GM20431 (cell line): ENCODE results near the gene AKTIP.
"Not testable (repeated sequence)": the region's sequence is repeated elsewhere in the genome, so short reads cannot be mapped to it uniquely, and the experiment has no call there.

Experiments used
- in situ Hi-C: fragments of 300-500 bp; cut with MseI, MboI; formaldehyde crosslinking; loops from one replicate; pipeline ENCODE4 v1.15.0; 2020; ENCODE audit warnings: low sequenced_read_pairs; ENCODE audit not compliant: unreplicated experiment

Gene AKTIP

DNA sequence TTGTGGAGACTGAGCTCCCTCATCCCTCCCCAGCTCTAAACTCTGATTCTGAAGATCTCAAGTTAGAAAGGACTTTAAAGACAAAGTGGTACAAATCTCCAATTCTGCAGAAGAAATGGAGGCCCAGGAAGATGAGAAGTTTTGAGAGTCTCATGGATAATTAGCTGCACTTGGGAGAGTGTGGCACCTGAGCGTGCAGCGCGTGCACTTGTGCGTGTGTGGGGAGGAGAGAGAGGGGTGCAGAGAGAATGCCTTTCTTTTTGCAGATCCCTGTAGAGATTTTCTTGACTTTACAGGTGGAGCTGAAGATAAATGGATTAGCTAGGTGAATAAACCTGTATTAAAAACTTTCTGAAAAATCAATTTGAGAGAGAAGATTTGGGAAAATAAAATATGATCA is 14.8 kb upstream of the AKTIP start:
- in situ Hi-C loops: no loop called here

DNA sequence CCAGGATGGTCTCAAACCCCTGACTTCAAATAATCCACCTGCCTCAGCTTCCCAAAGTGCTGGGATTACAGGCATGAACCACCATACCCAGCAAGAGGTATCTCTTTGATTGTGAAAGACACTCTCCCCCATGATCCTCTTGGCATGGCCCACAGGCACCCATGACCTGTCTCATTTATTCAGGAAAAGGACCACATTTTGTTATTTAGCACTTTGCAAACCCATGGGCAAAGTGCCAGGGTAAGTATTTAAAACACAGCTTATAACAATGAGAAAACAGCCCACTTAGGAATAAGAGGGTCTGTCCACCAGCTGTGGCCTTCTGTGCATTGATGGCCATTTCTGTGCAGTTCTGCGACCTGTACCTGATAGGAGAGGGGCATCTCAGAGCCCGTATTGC is 12.8 kb upstream of the AKTIP start:
- in situ Hi-C loops: no loop called here

DNA sequence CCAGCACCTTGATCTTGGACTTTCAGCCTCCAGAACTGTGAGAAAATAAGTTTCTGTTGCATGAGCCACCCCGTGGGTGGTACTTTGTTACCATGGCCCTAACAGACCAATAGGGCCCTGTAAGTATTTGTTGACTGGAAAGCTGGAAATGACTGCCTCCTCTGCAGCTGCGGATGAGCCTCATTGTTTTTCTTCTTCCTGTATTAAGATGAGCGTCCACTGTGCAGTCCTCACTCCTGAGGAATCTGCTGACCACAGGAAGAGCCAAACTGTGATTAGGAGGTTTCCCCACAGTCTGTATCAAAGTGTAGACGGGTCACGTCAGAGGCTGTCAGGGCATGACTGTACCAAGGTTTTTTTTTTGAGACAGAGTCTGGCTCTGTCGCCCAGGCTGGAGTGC is 12.2 kb upstream of the AKTIP start:
- in situ Hi-C loops: no loop called here

DNA sequence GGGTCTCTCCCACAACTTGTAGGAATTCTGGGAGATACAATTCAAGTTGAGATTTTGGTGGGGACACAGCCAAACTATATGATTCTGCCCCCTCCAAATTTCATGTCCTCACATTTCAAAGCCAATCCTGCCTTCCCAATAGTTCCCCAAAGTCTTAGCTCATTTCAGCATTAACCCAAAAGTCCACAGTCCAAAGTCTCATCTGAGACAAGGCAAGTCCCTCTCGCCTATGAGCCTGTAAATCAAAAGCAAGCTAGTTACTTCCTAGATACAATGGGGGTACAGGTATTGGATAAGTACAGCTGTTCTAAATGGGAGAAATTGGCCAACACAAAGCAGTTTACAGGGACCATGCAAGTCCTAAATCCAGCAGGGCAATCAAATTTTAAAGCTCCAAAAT is 9.8 kb upstream of the AKTIP start:
- in situ Hi-C loops: not testable (repeated sequence)

DNA sequence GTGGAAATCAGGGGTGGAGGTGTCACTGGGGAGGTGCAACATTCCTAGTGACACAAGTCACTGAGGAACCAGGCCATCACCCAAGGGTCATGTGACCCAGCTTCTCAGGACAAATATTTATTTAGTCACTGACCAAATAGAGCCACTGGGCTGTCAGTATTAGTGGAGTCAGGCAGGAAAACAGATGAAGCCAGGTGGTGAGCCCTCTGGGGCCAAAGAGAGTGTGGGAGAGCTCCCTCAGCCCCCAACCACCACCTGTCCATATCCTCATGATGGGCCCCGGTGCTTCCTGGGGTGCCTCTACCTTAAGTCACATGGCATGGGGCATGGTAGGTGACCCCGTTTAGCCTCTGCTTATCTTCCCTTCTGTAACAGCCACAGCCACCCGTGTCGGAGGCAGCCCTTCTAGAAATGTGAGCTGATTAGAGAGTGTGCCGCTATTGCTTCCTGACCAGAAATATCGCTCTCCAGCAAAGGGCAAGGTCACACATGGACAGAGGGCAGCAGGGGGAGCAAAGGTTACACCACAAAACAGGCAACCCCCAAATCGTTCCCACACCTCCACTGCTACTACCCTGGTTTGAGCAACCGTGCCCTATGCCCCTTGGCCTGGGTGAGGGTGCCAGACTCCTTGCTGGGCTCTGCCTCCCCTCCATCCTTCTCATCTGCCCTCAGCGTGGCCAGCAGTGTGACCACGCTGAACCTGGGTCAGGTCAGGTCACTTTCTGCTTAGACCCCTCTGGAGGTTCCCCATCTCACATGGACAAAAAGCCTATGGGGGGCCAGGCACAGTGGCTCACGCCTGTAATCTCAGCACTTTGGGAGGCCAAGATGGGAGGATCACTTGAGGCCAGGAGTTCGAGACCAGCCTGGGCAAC is 8.6 kb upstream of the AKTIP start:
- in situ Hi-C loops: no loop called here

DNA sequence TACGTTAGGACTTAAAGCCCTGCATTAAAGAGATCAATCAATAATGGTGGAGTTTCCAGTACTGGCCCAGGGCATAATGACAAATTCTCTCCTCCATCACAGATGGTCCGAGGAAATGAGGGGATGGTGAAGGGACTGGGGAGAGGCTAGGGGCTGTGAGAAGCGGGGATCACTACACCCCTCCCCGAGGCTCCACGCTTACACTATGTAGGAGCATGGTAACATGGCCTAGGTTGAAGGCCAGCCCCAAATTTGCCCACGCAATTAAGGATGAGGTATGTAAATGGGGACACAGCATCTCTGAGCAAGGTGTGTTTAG is 8.0 kb upstream of the AKTIP start:
- in situ Hi-C loops: no loop called here

DNA sequence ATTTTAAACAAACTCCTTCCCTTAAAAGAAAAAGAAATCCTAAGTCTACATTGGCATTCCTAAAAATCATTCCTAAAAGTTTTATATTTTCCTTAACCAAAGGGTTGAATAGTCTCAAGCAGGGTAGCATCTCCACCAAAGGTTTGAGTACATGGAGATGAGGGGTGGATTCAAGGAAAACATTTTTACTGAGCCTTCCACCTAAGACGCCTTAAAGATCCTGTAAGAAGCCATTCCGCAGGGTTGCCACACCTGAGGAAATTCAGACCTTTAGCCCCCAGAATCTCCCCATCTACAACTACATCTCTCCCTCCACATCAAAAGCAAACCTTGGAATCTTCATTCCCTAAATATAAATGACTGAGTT is 7.7 kb upstream of the AKTIP start:
- in situ Hi-C loops: no loop called here

DNA sequence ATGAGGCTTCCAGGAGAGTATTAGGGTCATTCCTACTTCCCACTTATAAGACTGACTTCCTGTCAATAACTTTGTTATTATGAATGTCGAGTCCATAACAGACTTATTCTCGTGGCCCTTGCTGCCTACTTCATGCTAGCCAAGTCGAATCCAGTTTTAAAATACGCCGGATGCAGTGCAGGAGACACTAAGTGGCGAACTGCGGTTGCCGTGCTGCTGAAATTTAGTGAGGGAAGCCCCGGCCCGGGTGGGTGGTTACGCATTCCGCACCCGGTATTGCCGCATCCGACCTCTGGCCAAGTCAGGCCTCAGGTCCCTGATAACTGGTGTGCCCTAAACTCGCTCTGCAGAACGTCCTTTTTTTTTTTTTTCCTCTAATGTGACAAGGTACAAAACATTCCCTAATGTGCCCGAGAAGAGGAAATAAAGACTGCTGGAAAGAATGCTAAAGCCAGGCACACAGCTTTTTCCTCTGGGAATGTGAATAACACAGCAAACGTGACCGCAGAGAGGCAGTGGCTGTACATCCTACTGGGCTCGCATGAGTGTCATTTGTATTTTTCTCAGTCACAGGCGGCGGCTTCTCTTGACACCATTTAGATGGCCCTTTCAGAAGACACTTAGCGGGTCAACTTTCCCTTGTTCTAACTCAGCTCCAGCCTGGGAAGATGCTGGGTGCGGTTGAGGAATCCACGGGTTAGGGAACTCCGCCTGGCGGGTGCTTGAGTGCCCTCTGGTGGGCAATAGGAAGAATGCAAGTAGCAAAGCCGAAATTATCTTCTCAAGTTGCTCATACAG is 7.1 kb upstream of the AKTIP start:
- in situ Hi-C loops: no loop called here

DNA sequence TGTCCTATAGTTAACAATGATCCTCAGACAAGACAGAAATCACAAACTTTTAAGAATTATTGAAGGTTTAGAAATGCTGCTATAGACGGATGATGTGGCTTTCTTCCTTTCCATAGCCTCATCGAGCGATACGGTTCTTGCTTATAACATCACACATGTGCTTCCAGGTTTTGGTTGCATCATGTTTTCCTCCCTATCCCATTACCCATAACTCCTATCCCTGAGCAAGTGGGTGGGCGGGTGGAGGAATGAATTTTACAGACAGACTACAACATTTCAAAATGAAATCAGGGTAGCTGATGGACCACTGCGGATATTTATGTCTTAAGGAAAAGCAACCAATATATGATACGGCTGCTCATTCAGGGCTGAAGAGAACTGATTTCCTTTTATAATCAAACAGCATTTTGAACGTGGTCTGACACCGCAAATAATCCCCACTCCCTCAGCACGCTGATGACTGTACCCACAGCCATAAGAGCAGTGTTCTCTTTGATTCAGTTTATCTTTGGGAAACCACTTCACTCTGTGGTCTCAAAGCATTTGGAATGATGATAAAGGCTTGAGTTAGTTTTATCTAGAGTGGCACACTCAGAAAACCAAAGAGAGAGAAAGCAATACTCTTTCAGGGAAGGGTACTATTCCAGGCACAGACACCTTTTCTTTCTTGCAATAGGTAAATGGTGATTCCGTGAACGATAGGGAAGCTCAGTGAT is 4.6 kb upstream of the AKTIP start:
- in situ Hi-C loops: no loop called here

DNA sequence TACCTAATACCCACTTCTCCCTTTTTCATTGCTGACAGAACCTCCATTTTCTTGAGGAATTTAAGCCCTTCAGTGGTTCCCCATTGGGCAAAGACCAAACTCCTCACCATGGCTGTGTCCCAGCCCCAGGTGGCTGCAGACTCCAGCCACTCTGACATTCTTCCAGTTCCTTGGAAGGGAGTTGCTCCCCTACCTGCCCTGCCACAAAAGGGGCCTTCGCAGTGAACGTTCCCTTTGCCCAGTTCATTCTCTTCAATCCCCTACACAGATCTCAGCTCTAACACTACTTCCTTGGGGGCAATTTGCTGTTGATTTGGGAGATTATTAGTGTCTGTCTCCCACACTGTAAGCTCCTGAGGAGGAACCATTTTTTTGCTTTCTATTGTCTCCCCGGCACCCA is 3.2 kb upstream of the AKTIP start:
- in situ Hi-C loops: no loop called here

DNA sequence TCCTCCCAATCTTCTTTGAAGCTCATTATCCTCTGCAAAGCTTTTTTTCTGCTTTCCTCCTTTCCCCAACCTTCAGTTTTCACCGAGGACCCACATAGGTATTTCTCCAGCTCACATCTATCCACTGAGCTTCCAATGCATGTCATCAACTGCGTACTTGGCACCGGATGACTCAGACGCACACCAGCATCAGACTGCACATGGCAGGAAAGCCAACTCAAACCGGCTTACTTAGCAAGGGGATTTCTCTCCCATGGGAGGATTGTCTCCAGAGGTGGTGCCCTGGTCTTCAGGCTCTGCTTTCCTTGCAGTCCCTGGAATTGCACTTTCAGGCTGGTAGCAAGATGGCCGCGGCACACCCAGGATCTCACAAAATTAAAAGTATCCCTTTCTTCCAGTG is 1.7 kb upstream of the AKTIP start:
- in situ Hi-C loops: no loop called here

DNA sequence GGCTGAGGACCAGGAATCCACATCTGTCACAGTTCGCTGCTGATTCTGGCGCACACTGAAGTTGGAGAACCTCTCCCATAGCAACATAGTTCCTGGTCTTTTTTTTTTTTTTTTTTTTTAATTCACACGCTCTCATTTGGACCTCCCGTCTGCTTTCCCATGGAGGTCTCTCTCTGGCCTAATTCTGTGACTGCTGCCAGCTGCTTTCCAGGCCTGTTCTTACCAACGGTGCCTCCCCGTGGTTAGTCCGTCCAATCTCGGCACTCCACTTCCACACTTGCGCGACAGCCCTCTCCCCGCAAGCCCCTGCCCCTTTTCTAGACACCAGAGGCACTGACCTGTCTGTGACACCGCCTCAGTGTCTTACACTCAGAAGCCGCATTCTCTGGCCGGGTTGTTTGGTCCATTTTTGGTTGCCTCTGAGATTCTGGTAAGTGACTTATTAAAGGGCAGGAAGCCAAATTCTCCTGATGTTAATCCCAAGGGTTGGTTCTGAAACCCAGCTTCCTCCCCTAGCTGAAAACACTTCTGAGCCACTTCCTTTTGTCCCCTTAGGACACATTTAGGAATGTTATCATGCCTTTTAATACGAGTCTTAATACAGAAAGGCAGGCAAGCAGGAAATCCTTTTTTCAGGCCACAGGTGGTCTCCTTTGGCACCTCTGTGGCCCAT is 1.1 kb upstream of the AKTIP start:
- in situ Hi-C loops: no loop called here

DNA sequence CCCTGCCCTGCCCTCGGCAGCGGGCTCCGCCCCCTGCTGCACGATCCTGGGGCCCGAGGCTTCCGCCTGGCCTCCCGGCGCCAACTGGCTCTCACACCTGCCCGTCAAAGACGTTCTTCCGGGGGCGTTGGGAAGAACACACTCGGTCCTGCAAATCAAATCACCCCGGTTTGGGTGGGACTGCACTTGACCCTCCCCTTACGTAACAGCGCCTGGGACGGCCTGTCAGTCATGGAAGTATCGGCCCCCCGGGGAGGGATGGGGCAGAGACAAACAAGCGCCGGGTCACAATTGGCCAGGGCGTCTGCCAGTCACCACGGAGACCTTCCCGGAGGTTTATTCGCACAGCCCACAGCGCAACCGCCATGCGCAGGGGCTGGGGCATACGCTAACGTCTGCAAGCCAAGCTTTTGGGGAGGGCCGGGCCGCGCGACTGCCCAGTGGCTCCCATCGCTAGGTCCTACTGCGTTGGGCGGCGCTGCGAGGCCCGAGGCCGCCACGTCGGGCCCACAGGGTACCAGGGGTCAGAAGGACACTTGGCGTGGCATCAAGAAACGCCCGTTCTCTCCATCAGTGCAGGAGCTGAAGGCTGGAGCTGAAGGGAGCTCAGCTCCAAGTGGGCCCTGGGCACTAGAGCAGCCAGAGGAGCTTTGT is 388 bp upstream of the AKTIP start:
- in situ Hi-C loops: no loop called here

DNA sequence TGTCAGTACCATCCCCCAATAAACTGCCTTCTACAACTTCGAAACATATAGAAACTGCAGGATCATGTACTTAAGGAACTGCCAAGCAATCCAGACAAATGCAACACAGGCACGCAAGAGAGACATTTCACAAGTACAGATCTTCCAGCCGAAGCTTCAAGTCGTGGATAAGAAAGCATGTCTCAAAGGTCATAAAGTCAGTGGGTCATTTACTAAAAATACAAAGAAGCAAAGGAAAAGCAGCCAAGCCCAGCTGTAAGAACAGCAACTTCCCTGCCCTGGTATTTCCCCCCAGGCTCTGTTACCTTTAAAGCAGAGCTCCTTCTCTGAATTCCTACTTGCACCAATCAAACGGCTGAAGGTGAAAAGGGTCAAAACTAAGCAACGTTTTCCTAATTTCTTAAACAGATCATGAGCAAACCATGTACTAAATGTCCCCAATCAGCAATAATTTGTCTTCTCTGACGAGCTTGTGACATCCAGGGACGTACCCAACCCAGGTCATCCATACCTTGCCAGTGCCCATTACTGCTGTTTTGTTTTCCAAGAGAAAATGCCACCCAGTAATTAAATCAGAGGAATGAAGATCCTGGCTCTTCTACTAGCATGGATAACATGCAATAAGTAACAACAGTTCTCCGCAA is 1.7 kb downstream of the AKTIP start:
- in situ Hi-C loops: no loop called here

DNA sequence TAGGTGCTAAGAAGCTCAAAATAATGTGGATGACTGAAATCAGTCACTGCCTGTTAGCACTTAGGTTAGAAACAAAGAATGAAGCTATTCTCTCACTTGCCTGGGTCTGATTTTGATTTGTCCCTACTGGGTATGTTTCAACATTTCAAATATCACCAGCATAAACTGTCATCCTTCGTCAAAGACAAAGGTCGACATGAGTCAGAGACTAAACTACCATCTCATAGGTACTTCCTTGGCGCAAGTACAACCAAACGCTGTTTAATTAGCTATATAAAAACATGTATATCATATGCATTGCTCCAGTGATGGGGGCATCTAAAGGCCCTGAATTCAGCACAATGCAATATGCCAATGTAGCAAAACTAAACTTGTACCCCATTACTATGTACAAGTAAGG is 4.0 kb downstream of the AKTIP start:
- in situ Hi-C loops: no loop called here

DNA sequence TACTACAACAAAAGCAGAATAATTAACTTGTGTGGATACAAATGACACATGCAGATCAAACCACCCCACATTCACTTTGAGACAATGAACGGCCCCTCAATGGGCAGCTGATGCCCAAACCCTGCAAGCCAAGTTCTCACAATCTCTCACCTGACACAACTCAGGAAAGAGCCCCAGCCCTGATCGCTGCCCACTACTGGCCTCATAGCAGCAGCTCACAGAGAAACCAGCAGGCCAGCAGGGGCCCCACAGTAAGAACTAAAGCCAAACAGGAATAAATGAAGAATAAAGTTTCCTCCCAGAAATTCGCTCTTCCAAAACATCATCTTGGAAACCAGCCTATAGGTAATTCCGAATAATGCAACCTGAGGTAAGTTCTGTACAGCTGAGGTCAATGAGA is 7.7 kb downstream of the AKTIP start:
- in situ Hi-C loops: no loop called here

DNA sequence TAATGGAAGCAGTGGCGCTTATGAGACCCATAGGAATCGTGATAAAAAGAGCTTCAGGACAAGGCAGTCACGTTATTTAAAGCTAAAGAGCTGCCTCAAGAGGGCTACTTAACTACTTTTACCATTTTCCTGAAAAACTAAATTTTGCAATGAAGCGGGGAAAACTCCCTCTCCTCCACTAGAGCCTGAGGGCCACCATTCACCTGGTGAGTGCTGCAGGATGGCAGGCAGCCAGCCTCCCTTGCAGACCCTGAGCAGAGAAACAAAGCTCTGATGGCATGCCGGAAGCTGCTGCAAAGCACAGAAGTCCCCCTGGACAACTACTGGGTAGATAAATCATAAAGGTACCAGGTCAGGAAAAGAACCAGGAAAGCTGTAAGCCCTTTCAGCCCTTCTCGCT is 8.4 kb downstream of the AKTIP start:
- in situ Hi-C loops: no loop called here

DNA sequence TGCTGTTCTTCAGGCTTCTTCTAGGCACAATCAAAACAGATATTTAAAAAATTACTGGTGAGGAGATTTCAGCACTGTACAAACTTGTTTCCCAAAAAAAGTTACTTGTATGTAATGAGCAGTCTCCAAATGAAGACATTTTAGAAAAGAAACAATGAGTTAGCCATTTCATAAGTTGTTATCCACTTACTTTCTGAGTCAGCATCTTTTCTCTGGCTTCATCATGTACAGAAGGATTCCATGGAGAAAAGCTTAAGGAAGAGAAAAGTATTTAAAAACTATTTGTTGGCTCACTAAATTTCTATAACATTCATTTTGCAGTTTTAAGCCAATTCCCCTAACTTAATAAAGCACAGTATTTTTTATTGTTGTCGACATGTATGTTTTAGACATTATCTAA is 10.5 kb downstream of the AKTIP start:
- in situ Hi-C loops: no loop called here

DNA sequence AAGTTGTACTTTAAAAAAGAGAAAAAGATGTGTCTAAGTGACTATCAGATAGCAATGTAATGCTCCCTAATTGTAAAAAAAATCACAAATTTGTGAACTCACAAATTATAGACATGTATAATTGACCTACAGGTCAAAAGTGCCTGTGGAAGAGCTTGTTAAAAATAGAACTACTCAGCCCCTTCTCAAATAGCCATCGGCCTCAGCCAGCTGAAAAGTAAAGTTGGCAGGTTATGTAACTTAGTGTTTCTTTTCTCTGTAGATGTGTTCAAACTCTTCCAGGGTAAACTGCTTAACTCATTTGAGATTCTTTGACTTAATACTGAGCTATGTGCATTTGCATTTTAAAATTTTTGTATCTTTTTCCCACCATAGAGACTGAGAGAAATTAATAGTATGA is 13.3 kb downstream of the AKTIP start:
- in situ Hi-C loops: no loop called here

DNA sequence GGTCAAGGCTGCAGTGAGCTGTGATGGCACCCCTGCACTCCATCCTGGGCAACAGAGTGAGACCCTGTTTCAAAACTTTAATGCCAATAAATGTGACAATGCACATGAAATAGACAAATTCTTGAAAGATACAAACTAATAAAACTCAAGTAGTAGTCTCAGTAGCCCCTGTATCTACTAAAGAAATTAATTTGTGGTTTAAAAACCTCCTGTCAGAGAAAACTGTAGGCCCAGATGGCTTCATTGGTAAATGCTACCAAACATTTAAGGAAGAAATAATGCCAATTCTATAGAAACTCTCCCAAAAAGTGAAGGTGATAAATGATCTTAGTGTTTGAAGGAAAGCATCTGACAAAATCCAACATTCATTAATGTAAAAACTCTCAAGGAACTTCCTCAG is 16.8 kb downstream of the AKTIP start:
- in situ Hi-C loops: no loop called here
